Neural cell (in vitro differentiated cells): ENCODE measurements around the gene KLHL6.

Experiments used
- CTCF ChIP-seq: fragments of 450-650 bp; IDR thresholded peaks from 2 replicates; pipeline ENCODE4 v1.5.1; 2014; ENCODE audit warnings: antibody characterized with exemption, mild to moderate bottlenecking, moderate library complexity; ENCODE audit not compliant: poor library complexity, severe bottlenecking
- EZH2 ChIP-seq: fragments of 200-600, 300-800 bp; shearing (Covaris generic), sonication (generic); IDR thresholded peaks from 2 replicates; pipeline ENCODE4 v1.6.1; 2014; ENCODE audit warnings: antibody characterized with exemption, low read length, borderline replicate concordance, mild to moderate bottlenecking; ENCODE audit not compliant: insufficient read depth, poor library complexity, severe bottlenecking
- POLR2AphosphoS5 ChIP-seq: IDR thresholded peaks from 2 replicates; pipeline ENCODE4 v1.6.1; 2012
- RAD21 ChIP-seq: fragments of 450-650 bp; conservative IDR thresholded peaks from 2 replicates; pipeline ENCODE4 v1.6.1; 2014; ENCODE audit warnings: antibody characterized with exemption, mild to moderate bottlenecking, moderate library complexity
- REST ChIP-seq: IDR thresholded peaks from 2 replicates; pipeline ENCODE4 v1.6.1; 2012; ENCODE audit warnings: borderline replicate concordance
- SMC3 ChIP-seq: fragments of 450-650 bp; conservative IDR thresholded peaks from 2 replicates; pipeline ENCODE4 v1.6.1; 2014; ENCODE audit warnings: antibody characterized with exemption, mild to moderate bottlenecking, moderate library complexity; ENCODE audit not compliant: poor library complexity
- TAF1 ChIP-seq: IDR thresholded peaks from 2 replicates; pipeline ENCODE4 v1.6.1; 2012; ENCODE audit warnings: low read depth

GRCh38 chr3:183464480-183464879 is 91.0 kb downstream of the KLHL6 start:
- no peak for TF ChIP-seq CTCF
- TF ChIP-seq REST = no peak
- TF ChIP-seq EZH2 = no peak
- no peak for TF ChIP-seq POLR2AphosphoS5
- TF ChIP-seq SMC3 = no peak
- no peak for TF ChIP-seq RAD21
- TF ChIP-seq TAF1 = no peak
